Measurements from ENCODE around the gene SPC24.

DNA sequence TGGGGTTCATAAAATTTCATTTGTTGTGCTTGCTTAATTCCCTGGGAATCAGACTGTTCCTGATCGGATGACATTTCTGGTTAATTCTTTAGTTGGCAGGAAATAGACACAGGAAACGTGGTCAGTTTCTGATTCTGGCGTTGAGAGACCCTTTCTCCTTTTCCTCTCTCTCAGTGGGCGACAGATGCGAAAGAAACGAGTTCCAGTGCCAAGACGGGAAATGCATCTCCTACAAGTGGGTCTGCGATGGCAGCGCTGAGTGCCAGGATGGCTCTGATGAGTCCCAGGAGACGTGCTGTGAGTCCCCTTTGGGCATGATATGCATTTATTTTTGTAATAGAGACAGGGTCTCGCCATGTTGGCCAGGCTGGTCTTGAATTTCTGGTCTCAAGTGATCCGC lies 55.5 kb downstream of the SPC24 start:
- TF ChIP-seq, protein P1, sequence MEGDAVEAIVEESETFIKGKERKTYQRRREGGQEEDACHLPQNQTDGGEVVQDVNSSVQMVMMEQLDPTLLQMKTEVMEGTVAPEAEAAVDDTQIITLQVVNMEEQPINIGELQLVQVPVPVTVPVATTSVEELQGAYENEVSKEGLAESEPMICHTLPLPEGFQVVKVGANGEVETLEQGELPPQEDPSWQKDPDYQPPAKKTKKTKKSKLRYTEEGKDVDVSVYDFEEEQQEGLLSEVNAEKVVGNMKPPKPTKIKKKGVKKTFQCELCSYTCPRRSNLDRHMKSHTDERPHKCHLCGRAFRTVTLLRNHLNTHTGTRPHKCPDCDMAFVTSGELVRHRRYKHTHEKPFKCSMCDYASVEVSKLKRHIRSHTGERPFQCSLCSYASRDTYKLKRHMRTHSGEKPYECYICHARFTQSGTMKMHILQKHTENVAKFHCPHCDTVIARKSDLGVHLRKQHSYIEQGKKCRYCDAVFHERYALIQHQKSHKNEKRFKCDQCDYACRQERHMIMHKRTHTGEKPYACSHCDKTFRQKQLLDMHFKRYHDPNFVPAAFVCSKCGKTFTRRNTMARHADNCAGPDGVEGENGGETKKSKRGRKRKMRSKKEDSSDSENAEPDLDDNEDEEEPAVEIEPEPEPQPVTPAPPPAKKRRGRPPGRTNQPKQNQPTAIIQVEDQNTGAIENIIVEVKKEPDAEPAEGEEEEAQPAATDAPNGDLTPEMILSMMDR (IDR thresholded peaks at IDR 0.05; ENCODE audit: low read length): no peak
- TF ChIP-seq EZH2 (IDR thresholded peaks at IDR 0.05; ENCODE audit: borderline replicate concordance, low read length): no peak
